ENCODE measurements around the gene USP31.
"Not testable (repeated sequence)": the region's sequence is repeated elsewhere in the genome, so short reads cannot be mapped to it uniquely, and the experiment has no call there.

USP31 gene

GRCh38 chr16:23131036-23131435, 18.2 kb downstream of the USP31 start:
- no peak for DNase-seq

- DNase-seq = no peak
Observed at GRCh38 chr16:23129686-23130085, 19.6 kb downstream of the USP31 start.

- no peak for DNase-seq
Observed at GRCh38 chr16:23128056-23128455, 21.2 kb downstream of the USP31 start.

GRCh38 chr16:23125277-23125676, 24.0 kb downstream of the USP31 start:
- no peak for DNase-seq

GRCh38 chr16:23124315-23124714, 24.9 kb downstream of the USP31 start:
- no peak for DNase-seq

DNA sequence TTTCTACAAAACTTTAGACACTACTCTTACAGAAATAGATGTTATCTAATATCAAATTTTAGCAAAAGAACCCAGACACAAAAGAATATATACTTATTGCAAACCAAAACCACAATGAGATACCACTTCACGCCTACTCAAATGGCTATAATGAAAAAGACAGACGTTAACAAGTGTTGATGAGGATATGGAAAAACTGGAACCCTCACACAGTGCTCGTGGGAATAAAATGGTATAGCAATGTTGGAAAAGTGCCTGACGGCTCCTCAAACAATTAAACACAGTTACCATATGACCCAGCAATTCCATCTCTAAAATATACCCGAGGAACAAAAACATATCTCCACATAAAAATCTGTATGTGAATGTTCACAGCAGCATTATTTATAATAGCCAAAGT, 27.1 kb downstream of the USP31 start:
- no peak for DNase-seq

DNA sequence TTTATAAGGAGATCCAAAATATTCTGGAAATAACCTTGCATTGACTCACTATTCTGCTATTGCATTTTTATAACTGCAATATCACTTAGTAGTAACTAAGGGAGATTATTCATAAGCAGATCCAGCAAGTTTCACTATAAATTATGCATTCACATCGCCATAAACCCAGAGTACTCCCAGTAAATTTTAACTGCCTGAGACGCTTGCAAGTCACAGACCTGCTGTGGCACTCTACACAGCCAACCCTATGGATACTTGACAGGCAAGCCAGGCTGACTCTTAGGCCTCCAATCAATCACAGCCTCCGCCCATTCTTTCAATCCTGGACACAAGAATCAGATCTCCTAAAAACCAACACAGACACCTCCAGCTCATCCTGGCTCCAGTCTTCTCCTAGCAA, 28.2 kb downstream of the USP31 start:
- no peak for DNase-seq

- no peak for DNase-seq
Observed at GRCh38 chr16:23120562-23120961, 28.7 kb downstream of the USP31 start.

DNA sequence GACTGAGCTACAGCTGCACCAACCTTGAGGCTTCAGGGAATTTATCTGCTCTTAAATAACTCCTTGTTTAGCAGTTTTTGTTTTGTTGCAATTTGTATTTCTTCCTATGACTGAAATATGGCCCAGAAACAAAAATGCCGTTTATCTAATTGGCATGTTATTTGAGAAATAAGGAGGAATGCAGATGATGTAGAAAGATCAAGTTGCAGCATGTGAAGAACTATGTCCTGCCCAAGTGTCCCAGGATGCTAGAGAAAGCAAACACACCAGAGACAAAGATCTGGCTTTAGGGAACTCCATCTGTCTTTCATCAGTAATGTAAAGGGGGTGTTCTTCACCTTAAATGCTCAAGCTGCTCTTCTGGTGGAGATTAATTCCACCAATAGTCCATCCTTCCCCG, 29.7 kb downstream of the USP31 start:
- DNase-seq = no peak

- no peak for DNase-seq
Observed at GRCh38 chr16:23114131-23114904, 34.9 kb downstream of the USP31 start.

- no peak for DNase-seq
Observed at GRCh38 chr16:23113185-23113584, 36.1 kb downstream of the USP31 start.

GRCh38 chr16:23110257-23110899, 38.9 kb downstream of the USP31 start:
- DNase-seq = no peak

DNA sequence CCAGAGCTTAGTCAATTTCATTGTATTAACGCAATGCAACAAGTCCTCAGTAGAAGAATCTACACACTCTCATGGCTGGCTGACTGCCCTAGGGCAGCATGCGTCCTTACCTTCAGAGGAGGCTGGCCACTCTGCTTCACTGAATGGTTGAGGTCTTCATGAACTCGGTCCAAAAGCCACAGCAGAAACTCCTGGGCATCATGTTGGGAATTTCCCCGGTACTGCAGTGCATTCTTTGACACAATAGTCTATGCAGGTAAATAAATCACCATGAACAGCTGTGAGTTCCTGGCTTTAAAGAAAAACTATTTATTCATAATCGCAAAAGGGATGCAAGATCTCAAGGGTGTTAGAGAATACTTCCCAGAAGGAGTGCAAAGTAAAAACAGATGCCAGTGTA, 41.3 kb downstream of the USP31 start:
- DNase-seq = no peak

GRCh38 chr16:23107117-23107516, 42.1 kb downstream of the USP31 start:
- no peak for DNase-seq

GRCh38 chr16:23105309-23105708, 43.9 kb downstream of the USP31 start:
- no peak for DNase-seq

- DNase-seq = no peak
Observed at GRCh38 chr16:23104032-23104955, 45.0 kb downstream of the USP31 start.

DNA sequence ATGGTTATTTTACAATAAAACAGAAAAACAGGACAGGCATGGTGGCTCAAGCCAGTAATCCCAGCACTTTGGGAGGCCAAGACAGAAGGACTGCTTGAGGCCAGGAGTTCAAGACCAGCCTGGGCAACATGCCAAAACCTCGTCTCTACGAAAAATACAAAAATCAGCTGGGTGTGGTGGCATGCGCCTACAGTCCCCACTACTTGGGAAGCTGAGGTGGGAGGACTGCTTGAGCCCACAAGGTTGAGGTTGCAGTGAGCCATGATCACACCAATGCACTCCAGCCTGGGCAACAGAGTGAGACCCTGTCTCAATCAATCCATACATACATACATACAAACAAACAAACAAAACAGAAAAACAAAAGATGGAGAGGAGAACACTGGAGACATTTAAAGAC, 45.6 kb downstream of the USP31 start:
- no peak for DNase-seq

- DNase-seq = no peak
Observed at GRCh38 chr16:23101012-23101550, 48.2 kb downstream of the USP31 start.

GRCh38 chr16:23096450-23096849, 52.8 kb downstream of the USP31 start:
- not testable (repeated sequence) for DNase-seq

- not testable (repeated sequence) for DNase-seq
Observed at GRCh38 chr16:23094136-23094535, 55.1 kb downstream of the USP31 start.

DNA sequence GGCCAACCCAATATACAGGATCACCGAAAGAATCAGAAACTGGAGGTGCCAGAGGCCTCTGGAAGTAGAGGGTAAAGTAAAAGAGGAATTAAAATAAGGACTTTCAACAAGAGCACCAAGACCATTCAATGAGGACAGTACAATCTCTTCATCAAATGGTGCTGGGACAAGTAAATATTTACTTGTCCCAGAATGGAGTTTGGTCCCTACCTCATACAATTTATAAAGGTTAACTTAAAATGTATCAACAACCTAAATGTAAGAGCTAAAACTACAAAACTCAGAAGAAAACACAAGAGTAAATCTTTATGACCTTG, 56.5 kb downstream of the USP31 start:
- no peak for DNase-seq

DNA sequence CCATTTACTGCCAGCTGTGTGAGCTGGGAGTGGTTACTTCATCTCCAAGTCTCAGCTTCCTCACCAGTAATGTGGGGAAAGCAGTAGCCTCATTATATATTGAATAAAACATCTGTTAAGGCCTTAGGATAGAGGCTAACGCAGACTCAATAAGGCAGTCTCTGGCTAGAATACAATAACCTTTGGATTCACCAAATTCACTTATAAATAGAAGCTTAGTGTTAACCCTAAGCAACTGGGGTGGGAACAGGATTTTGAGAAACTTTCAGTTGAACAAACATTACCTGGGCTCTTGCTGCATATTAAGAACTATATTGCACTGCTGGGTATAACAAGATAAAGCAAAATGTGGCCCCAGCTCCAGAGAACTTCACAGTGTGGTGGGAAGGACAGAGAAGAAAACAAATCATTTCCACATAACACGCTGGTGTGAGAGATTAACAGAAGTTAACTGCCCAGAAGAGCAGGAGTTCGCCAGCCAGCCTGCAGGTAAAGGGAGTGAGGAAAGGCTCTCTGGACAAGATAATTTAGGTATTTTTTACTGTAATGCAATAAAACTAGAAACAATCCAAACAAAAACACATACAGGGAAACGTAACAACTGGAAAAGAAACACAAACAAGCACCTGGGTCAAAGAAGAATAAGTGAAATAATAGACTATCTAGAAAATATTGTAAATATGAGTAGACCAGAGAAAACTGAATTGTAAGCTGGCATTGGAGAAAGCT, 57.0 kb downstream of the USP31 start:
- DNase-seq = no peak

DNA sequence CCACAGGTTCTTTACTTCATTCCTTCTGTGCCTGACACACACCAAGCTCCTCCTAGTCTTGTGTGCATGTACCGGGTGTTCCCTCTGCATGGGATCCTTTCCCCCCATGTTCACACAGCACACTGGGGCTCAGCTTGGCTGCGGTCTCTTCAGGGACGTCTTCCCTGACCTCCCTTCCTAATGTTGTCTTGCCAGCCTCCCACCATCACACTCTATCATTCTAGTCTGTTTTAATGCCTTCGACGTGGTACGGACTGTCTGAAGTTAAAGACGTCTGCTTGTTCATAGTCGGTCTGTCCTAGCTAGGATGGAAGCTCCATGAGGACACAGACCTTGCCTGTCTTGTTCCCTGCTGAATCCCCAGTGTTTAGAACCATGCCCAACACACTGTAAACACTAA, 60.1 kb downstream of the USP31 start:
- no peak for DNase-seq
